GM18861 (cell line): ENCODE data around the gene EPHB6.

Experiments used
- ATAC-seq: cut with Tn5 transposase; IDR thresholded peaks from one replicate; pipeline ENCODE4 v1.9.1; 2021; ENCODE audit not compliant: unreplicated experiment

Gene EPHB6

GRCh38 chr7:142863891-142864685, 9.2 kb downstream of the EPHB6 start:
- no peak for ATAC-seq

GRCh38 chr7:142864980-142865747, 10.3 kb downstream of the EPHB6 start:
- no peak for ATAC-seq

- ATAC-seq = no peak
These were observed 10.9 kb downstream of the EPHB6 start for GRCh38 chr7:142865766-142866165.

GRCh38 chr7:142866361-142867096, 11.7 kb downstream of the EPHB6 start:
- no peak for ATAC-seq

- ATAC-seq = no peak
These were observed 12.2 kb downstream of the EPHB6 start for GRCh38 chr7:142867097-142867378.

- no peak for ATAC-seq
These were observed 12.7 kb downstream of the EPHB6 start for GRCh38 chr7:142867398-142868187.

- ATAC-seq = no peak
These were observed 13.5 kb downstream of the EPHB6 start for GRCh38 chr7:142868188-142868985.

- no peak for ATAC-seq
These were observed 14.1 kb downstream of the EPHB6 start for GRCh38 chr7:142868986-142869415.

- no peak for ATAC-seq
These were observed 14.6 kb downstream of the EPHB6 start for GRCh38 chr7:142869434-142869833.

- no peak for ATAC-seq
These were observed 15.3 kb downstream of the EPHB6 start for GRCh38 chr7:142870147-142870559.

- no peak for ATAC-seq
These were observed 15.8 kb downstream of the EPHB6 start for GRCh38 chr7:142870566-142871259.

GRCh38 chr7:142871260-142872105, 16.6 kb downstream of the EPHB6 start:
- no peak for ATAC-seq

- no peak for ATAC-seq
These were observed 17.3 kb downstream of the EPHB6 start for GRCh38 chr7:142872106-142872675.

GRCh38 chr7:142873281-142873784, 18.5 kb downstream of the EPHB6 start:
- no peak for ATAC-seq

GRCh38 chr7:142873871-142874270, 19.0 kb downstream of the EPHB6 start:
- ATAC-seq = no peak

- ATAC-seq = no peak
These were observed 19.5 kb downstream of the EPHB6 start for GRCh38 chr7:142874409-142874808.

- no peak for ATAC-seq
These were observed 20.0 kb downstream of the EPHB6 start for GRCh38 chr7:142874837-142875236.

GRCh38 chr7:142875456-142875855, 20.6 kb downstream of the EPHB6 start:
- ATAC-seq = no peak
